Testis (tissue), 3 donors: Measurements from ENCODE around the gene NME8. TPM values are rescaled to one million over a fixed set of nuclear protein-coding genes. Genes with fewer than 3 reads are reported as not detected.

Source experiments
- DNase-seq: peaks from one replicate; pipeline ENCODE4 v3.0.0-alpha.2; 2019
- H3K27ac ChIP-seq, 2 donors: fragments of 200-600 bp; sonication (generic); one replicate each; pipeline ENCODE4 v1.5.1; 2019
- H3K27me3 ChIP-seq: fragments of 200-600 bp; sonication (generic); one replicate; pipeline ENCODE4 v1.5.1; 2019
- H3K36me3 ChIP-seq: fragments of 200-600 bp; sonication (generic); one replicate; pipeline ENCODE4 v1.5.1; 2017; ENCODE audit warnings: low read depth; ENCODE audit errors: missing control alignments
- H3K4me1 ChIP-seq: fragments of 200-600 bp; sonication (generic); one replicate; pipeline ENCODE4 v1.5.1; 2019
- H3K4me3 ChIP-seq, 2 donors: fragments of 200-600 bp; sonication (generic); one replicate each; pipeline ENCODE4 v1.5.1; 2017 to 2019
- H3K9me3 ChIP-seq: fragments of 200-600 bp; sonication (generic); one replicate; pipeline ENCODE4 v1.5.1; 2017
- POLR2A ChIP-seq: fragments of 450-650 bp; IDR thresholded peaks from one replicate; pipeline ENCODE4 v1.6.1; 2017; ENCODE audit warnings: antibody characterized with exemption, mild to moderate bottlenecking, moderate library complexity
- WGBS, 2 donors: methylation state at CpG; one replicate each; pipeline ENCODE4 v1.1.5; 2018; 5-methylcytosine and 5-hydroxymethylcytosine counted together
- intact Hi-C: fragments of 100-400 bp; cut with DNase I; formaldehyde crosslinking; loops from one replicate; pipeline ENCODE4 v1.15.1; 2023; ENCODE audit warnings: low total_unique reads
- polyA plus RNA-seq: library from polyadenylated mRNA; stranded (reverse); fragments of 350-450 nt; fragmentation: Illumina TruSeq; extraction: RNeasy Lipid Tissue Mini Kit (QIAGEN cat#74804); gene quantifications from one replicate; pipeline ENCODE4 v1.2.3, GENCODE V29; 2014; ENCODE audit warnings: low read depth, low replicate concordance; ENCODE audit not compliant: insufficient read depth
- total RNA-seq, 2 donors: library from RNA; depleted of rRNA; stranded (reverse); fragments of >200 nt; gene quantifications; one replicate each; pipeline ENCODE4 v1.2.3, GENCODE V29; 2016
- TF ChIP-seq, protein P1 (sequence below), 3 experiments: fragments of 450-650 bp in 2 of 3; fragments of 200-600 bp in 1 of 3; sonication (generic) in 1 of 3; IDR thresholded peaks; one replicate each; pipeline ENCODE4 v1.5.1; 2016 to 2019; ENCODE audit warnings: antibody characterized with exemption in 3 of 3, mild to moderate bottlenecking in 2 of 3, moderate library complexity in 1 of 3

NME8 gene
- total and polyA plus RNA-seq, 3 donors from 2014 or later: 1.7 to 25.3 (median 5.8) TPM

DNA sequence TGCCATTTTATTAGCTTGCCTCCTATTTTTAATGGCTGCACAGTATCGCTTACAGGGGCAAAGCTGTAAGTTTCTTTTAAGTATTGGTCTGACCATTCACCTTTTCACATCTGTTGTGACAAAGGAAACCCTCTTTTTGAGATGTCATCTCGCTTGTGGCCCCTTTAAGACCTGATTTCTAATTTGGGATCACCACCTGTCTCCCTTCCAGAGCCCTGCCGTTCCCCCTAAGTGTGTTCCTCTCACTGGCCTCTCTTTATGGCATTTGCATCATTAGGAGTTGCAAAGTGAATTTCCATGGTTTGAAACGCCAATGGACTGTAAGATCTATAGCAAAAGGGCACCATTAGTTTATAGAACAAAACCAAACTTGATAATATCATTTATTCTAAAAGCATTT lies 73.5 kb downstream of the NME8 start:
- intact Hi-C loops: no loop called here
- no peak for DNase-seq
- H3K4me3 ChIP-seq: no peak overlapping the region
- TF ChIP-seq, protein P1, sequence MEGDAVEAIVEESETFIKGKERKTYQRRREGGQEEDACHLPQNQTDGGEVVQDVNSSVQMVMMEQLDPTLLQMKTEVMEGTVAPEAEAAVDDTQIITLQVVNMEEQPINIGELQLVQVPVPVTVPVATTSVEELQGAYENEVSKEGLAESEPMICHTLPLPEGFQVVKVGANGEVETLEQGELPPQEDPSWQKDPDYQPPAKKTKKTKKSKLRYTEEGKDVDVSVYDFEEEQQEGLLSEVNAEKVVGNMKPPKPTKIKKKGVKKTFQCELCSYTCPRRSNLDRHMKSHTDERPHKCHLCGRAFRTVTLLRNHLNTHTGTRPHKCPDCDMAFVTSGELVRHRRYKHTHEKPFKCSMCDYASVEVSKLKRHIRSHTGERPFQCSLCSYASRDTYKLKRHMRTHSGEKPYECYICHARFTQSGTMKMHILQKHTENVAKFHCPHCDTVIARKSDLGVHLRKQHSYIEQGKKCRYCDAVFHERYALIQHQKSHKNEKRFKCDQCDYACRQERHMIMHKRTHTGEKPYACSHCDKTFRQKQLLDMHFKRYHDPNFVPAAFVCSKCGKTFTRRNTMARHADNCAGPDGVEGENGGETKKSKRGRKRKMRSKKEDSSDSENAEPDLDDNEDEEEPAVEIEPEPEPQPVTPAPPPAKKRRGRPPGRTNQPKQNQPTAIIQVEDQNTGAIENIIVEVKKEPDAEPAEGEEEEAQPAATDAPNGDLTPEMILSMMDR (IDR thresholded peaks at IDR 0.05): no peak
- no peak for TF ChIP-seq POLR2A
- no peaks in the 10 kb centered on the region for H3K9me3 ChIP-seq
- 37 to 48% methylated on average over 4 of the region's 4 CpGs for WGBS, 2 donors
- no peaks in the 10 kb centered on the region for H3K27me3 ChIP-seq
- H3K36me3 ChIP-seq: no peaks in the 10 kb centered on the region
- peaks cover 3% of the 10 kb centered on the region for H3K4me1 ChIP-seq
- H3K27ac ChIP-seq: peak overlapping the region in 1 of 2 donors; percentile 91

DNA sequence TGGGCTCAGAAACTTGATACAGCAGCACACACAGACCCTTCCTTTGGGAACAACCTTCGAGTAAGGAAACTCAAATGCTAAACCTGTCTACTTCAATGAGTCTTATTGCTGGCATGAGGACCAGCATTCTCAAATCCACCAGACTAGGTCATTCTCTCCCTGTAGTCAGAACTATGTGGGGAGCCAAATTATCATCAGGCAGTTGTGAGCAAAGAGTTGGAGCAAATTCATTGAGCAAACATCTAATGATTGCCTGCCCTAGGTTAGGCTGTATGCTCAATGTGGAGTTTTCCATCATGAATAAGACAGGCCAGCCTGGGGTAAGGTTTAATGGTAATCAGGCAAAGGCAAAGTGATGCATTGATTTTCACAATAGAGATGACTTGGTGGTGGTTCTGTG lies 75.6 kb downstream of the NME8 start:
- DNase-seq: no peak
- no peaks in the 10 kb centered on the region for H3K36me3 ChIP-seq
- H3K9me3 ChIP-seq: no peaks in the 10 kb centered on the region
- peak overlapping the region in 1 of 2 donors; percentile 51 for H3K27ac ChIP-seq
- TF ChIP-seq, protein P1 (IDR thresholded peaks at IDR 0.05): no peak
- TF ChIP-seq POLR2A: no peak
- H3K4me1 ChIP-seq: peaks cover 18% of the 10 kb centered on the region
- WGBS, 2 donors: 50 to 73% methylated on average over 1 of the region's 1 CpG
- no peak overlapping the region for H3K4me3 ChIP-seq
- H3K27me3 ChIP-seq: no peaks in the 10 kb centered on the region
- intact Hi-C loops: no loop called here

DNA sequence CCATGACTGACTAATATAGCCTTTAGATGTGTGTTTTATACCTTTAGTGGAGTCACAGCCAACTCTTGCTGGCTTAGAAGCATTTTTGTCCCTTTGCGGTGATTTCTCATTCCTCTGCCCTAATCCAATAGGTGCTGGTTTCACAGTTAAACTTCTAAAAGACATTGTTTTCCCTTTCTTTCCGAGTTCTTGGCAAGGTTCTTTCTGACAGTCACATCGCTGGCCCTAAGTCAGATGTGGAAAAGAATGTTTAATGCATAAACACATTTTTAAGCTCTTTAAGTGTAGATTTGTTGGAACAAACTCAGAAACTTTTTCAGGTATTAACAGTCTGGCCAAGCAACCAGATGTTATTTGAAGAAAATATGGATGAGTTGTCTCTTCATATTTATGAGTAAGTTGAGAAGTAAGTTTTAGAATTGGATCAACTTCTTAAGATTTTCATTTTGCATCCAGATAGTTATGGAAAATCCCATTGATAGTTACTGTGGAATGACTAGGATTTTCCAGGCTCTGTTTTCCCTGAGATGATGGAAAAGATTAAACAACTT lies 76.2 kb downstream of the NME8 start:
- peaks cover 19% of the 10 kb centered on the region for H3K4me1 ChIP-seq
- intact Hi-C loops: no loop called here
- WGBS, 2 donors: 42 to 54% methylated on average over 3 of the region's 3 CpGs

DNA sequence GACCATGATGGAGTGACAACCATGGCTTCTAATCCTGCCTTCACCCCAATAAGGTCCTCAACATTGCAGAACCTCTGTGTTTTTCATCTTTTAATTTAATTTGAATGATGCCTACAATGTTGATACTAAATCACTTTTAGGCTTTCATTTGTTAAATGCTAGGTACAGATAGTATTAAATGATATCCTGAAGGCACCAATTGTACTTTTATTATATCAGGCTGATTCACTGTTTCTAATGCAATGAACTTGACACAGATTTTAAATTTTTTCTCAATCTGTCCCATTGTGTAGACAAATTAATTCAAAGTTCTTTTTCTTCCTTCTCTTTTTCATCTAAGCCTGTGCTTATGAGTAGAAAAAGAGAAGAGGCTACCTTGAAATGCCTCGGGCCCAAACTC lies 77.2 kb downstream of the NME8 start:
- Histone ChIP-seq H3K27me3 (no peaks in the 10 kb centered on the region), H3K4me3 (no peak overlapping the region), H3K27ac (no peak overlapping the region), H3K9me3 (no peaks in the 10 kb centered on the region), H3K4me1 (peaks cover 23% of the 10 kb centered on the region), H3K36me3 (no peaks in the 10 kb centered on the region)
- TF ChIP-seq POLR2A: no peak
- TF ChIP-seq, protein P1 (IDR thresholded peaks at IDR 0.05): no peak
- WGBS, 2 donors: 61 to 77% methylated on average over 1 of the region's 1 CpG
- DNase-seq: no peak
- intact Hi-C loops: no loop called here

More for the DNA sequence above, 76.2 kb downstream of the NME8 start:
- H3K27me3 ChIP-seq: no peaks in the 10 kb centered on the region
- no peak for DNase-seq
- no peak overlapping the region for H3K4me3 ChIP-seq
- H3K36me3 ChIP-seq: no peaks in the 10 kb centered on the region
- H3K27ac ChIP-seq: peak overlapping the region in 1 of 2 donors; percentile 51
- TF ChIP-seq, protein P1 (IDR thresholded peaks at IDR 0.05): no peak
- TF ChIP-seq POLR2A: no peak
- no peaks in the 10 kb centered on the region for H3K9me3 ChIP-seq
